MCF 10A (cell line): ENCODE results near the gene EEF1A2. TPM values are rescaled to one million over a fixed set of nuclear protein-coding genes. Genes with fewer than 3 reads are reported as not detected.

Source experiments
- BruUV-seq: library from RNA; stranded (reverse); fragments of 400-500 nt; replicated peaks from 2 replicates; lab custom pipeline; 2021; lab: Mats Ljungman, UMichigan
- CTCF ChIA-PET: fragments of 300-600 bp; sonication (Branson Sonifier 250); formaldehyde crosslinking; extraction: SDS; loops from one replicate; lab custom pipeline; 2021; ENCODE audit warnings: antibody characterized with exemption, inconsistent platforms; lab: Yijun Ruan, JAX
- POLR2A ChIA-PET: fragments of 300-600, 350-650 bp; sonication (Branson Sonifier 250); formaldehyde crosslinking; extraction: SDS; loops from one replicate; lab custom pipeline; 2020; ENCODE audit warnings: antibody characterized with exemption, inconsistent platforms; lab: Yijun Ruan, JAX
- DNase-seq: peaks from one replicate; pipeline ENCODE4 v3.0.0-alpha.2; 2018; ENCODE audit not compliant: unreplicated experiment
- H3K27ac Mint-ChIP-seq: one replicate; pipeline ENCODE4 v1.8.0; 2022; ENCODE audit warnings: mild to moderate bottlenecking, low read depth, mixed read lengths; ENCODE audit not compliant: unreplicated experiment
- H3K27me3 Mint-ChIP-seq: one replicate; pipeline ENCODE4 v1.8.0; 2022; ENCODE audit warnings: mixed read lengths; ENCODE audit not compliant: insufficient read depth, unreplicated experiment
- H3K36me3 Mint-ChIP-seq: one replicate; pipeline ENCODE4 v1.8.0; 2022; ENCODE audit warnings: mild to moderate bottlenecking, moderate library complexity, mixed read lengths; ENCODE audit not compliant: insufficient read depth, unreplicated experiment
- H3K4me1 Mint-ChIP-seq: one replicate; pipeline ENCODE4 v1.8.0; 2022; ENCODE audit warnings: mixed read lengths; ENCODE audit not compliant: insufficient read depth, unreplicated experiment
- H3K4me3 Mint-ChIP-seq: one replicate; pipeline ENCODE4 v1.8.0; 2022; ENCODE audit warnings: mild to moderate bottlenecking, moderate library complexity, mixed read lengths; ENCODE audit not compliant: unreplicated experiment
- H3K9me3 Mint-ChIP-seq: one replicate; pipeline ENCODE4 v1.8.0; 2022; ENCODE audit warnings: mixed read lengths; ENCODE audit not compliant: unreplicated experiment
- CTCF ChIP-seq: fragments of 200-600 bp; IDR thresholded peaks from one replicate; pipeline ENCODE4 v1.8.0; 2022; ENCODE audit warnings: antibody characterized with exemption, mild to moderate bottlenecking; ENCODE audit not compliant: unreplicated experiment
- intact Hi-C: fragments of 100-400 bp; cut with micrococcal nuclease; formaldehyde crosslinking; loops from 2 replicates; pipeline ENCODE4 v1.14.1; 2022
- total RNA-seq: library from RNA; stranded (reverse); gene quantifications from 2 replicates; pipeline ENCODE4 v1.2.3, GENCODE V29; 2022

The EEF1A2 gene
- total RNA-seq, 1 experiment from 2014 or later, result 3.3 TPM

DNA sequence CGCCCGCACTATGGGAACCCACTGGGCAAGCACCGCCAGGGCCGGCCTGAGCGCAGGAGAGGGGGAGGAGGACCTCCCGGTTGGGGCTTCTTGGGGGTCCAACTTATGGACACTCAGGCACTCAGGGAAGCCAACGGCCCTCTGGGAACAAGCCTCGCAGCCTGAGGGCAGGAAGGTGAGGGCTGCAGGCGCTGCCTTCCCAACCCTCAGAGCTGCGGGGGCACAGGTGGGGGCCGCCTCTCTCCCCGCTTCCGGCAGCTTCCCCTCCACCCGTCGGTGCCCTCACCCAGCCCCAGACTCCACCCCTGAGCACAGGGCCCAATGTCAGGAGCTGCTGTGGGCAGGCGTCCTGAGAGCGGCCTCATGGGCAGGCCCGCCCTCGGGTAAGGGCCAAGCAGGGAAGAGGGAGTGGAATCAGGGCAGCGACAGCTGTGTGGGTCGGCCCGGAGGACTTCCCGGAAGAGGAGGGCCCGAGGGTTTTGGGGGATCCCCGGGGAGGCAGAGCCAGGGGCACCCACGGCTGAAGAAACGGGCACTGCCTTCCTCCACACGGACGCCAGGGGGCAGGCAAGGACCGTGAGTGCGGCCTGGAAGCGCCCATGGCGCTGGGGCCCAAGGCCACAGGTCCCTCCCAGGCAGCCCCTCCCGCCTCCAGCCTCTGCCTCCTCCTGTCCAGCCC, 38.8 kb upstream of the EEF1A2 start:
- Mint-ChIP-seq H3K27me3 (no peaks in the 10 kb centered on the region), H3K36me3 (no peaks in the 10 kb centered on the region), H3K4me3 (peak overlapping the region; percentile 73), H3K27ac (peak overlapping the region; percentile 92), H3K4me1 (peaks cover 14% of the 10 kb centered on the region), H3K9me3 (no peaks in the 10 kb centered on the region)
- peak; percentile 99 for DNase-seq
- TF ChIP-seq CTCF, result peak; percentile 95
- ChIA-PET CTCF (interaction anchor here (0.5 to 3.0 kb wide), 39 partner anchors 9 to 611 kb away, joined by 3 to 24 read pairs (median 4); partner anchors contain the start of genes DIDO1, HELZ2, PPDPF and PRPF6), POLR2A (interaction anchor here (0.6 to 11.8 kb wide), 27 partner anchors 10 to 443 kb away, joined by 3 to 124 read pairs (median 5); partner anchors contain the start of genes ARFRP1, HELZ2, PPDPF and PRPF6)
- intact Hi-C loops, result loop anchor here (1.0 to 10.0 kb wide), 5 partner anchors 107 to 437 kb away; partner anchors contain the start of genes TNFRSF6B, TPD52L2 and UCKL1
- no TSS peak for BruUV-seq

- POLR2A ChIA-PET, result interaction anchor here (0.6 to 11.8 kb wide), 22 partner anchors 10 to 444 kb away, joined by 3 to 124 read pairs (median 7); partner anchors contain the start of genes ARFRP1, HELZ2, PPDPF and PRPF6
- peak within 1 kb of the TSS; percentile 73 for H3K4me3 Mint-ChIP-seq
- no TSS peak for BruUV-seq
- no peaks in the 10 kb centered on the region for H3K9me3 Mint-ChIP-seq
- intact Hi-C loops, result loop anchor here (2.0 to 10.0 kb wide), 4 partner anchors 108 to 420 kb away; partner anchors contain the start of genes TNFRSF6B, TPD52L2 and UCKL1
- CTCF ChIA-PET, result interaction anchor here (0.5 to 3.0 kb wide), 33 partner anchors 10 to 611 kb away, joined by 3 to 24 read pairs (median 4); partner anchors contain the start of genes DIDO1, HELZ2, PPDPF and UCKL1
- DNase-seq, result peak; percentile 75
- H3K27ac Mint-ChIP-seq, result peak within 1 kb of the TSS; percentile 92
- H3K36me3 Mint-ChIP-seq, result no peaks in the 10 kb centered on the region
- no peak for TF ChIP-seq CTCF
- no peaks in the 10 kb centered on the region for H3K27me3 Mint-ChIP-seq
- peaks cover 17% of the 10 kb centered on the region for H3K4me1 Mint-ChIP-seq
These were observed 38.2 kb upstream of the EEF1A2 start, which contains the start of gene PTK6 for GRCh38 chr20:63536997-63537524. TSS of gene PTK6 (minus strand) at chr20:63537376. CDS start at chr20:63537314, 62 bp downstream.

DNA sequence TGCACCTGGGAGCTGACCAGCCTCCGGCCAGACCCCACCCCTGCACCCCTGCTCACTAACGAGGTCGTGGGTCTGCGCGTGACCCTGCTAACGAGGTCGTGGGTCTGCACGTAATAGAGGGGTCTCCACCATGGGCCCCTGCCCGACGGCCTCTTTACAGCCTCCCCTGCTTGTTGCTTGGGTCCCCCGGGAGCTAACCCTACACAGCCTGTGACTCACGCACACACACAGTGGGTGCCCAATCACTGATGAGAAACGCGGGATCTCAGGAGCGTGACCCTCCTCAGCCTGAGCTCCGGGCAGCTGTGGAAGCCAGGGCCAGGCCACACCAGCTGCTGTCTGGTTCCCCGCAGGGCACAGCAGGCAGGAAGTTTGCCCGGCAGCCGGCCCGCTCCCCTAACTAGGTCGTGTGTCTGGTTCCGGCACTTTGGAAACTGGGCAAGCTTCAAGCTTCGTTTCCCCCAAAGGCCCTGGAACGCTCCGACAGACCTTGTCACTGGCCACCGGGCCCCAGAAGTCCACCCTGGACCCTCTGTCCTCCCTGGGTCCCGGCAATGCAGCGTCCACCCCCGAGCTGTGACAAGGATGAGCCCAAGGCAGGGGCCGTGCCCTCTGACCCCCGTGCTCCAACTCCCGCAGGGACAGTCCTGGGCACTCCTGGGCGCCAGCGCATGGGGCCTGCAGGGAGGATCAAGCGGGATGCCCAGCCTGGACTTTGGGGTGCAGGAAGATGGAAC, 37.5 kb upstream of the EEF1A2 start:
- Mint-ChIP-seq H3K27ac (no peak overlapping the region), H3K9me3 (no peaks in the 10 kb centered on the region), H3K4me1 (peaks cover 21% of the 10 kb centered on the region), H3K27me3 (no peaks in the 10 kb centered on the region), H3K36me3 (no peaks in the 10 kb centered on the region), H3K4me3 (peak overlapping the region; percentile 73)
- DNase-seq, result peak; percentile 41
- CTCF ChIA-PET, result interaction anchor here (0.5 to 2.7 kb wide), 11 partner anchors 14 to 539 kb away, joined by 3 to 20 read pairs (median 4); partner anchors contain the start of genes PPDPF and YTHDF1
- intact Hi-C loops, result loop anchor here (2.0 to 10.0 kb wide), 4 partner anchors 108 to 421 kb away; partner anchors contain the start of genes TNFRSF6B, TPD52L2 and UCKL1
- no peak for TF ChIP-seq CTCF
- POLR2A ChIA-PET, result interaction anchor here (0.6 to 11.8 kb wide), 14 partner anchors 9 to 444 kb away, joined by 3 to 124 read pairs (median 14); partner anchors contain the start of genes ARFRP1, GMEB2, PPDPF and PRPF6
- no TSS peak for BruUV-seq
